ENCODE data around the gene CNPY1. TPM values are rescaled to one million over a fixed set of nuclear protein-coding genes. Genes with fewer than 3 reads are reported as not detected.

Gene CNPY1
- total and polyA plus RNA-seq, 5 donors, result not detected

DNA sequence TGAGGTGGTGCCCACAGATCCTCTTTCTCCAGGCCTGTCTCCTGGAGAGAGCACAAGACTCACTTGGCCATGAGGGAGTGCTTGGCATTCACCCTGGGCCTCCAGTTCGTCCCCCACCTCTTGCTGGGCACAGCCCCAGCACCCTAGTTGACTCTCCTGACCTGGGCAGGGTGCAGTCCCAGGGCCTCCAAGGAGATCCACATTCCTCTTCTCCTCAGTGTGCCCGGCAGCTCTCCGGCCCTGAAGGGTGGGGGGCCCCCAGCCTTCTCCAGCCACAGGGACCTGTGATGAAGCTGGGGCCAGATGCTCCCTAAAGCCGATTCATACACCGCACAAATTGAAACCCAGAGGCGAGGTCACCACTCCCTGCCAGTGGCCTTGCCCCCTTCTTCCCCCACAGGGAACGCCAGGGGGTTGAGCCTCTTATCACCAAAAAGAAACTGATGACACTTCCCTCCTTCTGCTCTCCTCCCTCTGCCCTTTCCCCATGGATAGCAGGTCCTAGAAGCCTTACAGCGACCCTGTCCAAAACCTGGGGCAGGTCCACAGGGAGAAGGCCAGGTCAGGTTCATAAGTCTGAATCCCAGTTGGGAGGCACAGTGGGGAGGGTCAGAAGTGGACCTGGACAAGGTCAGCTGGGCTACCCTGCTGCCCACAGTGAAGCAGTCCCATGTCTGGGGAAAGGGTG lies 85.3 kb downstream of the CNPY1 start:
- 14% methylated on average over 8 of the region's 8 CpGs for WGBS
- H3K27me3 ChIP-seq (ENCODE audit: control insufficient read depth, insufficient read depth), result no peaks in the 10 kb centered on the region
- H3K4me1 ChIP-seq (ENCODE audit: control insufficient read depth, insufficient read depth, low read length), result no peaks in the 10 kb centered on the region
- no peak overlapping the region for H3K27ac ChIP-seq (ENCODE audit: low read length)
- no peak overlapping the region for H3K4me3 ChIP-seq (ENCODE audit: low read length)
- DNase-seq, result no peak
- no peak for ATAC-seq
- intact Hi-C loops (cut with DNase I), result no loop called here
- no peaks in the 10 kb centered on the region for H3K9me3 ChIP-seq (ENCODE audit: control insufficient read depth, low read length)

GRCh38 chr7:155459700-155460461 lies 86.5 kb downstream of the CNPY1 start:
- Histone ChIP-seq H3K27me3 (ENCODE audit: control insufficient read depth, insufficient read depth) (no peaks in the 10 kb centered on the region), H3K9me3 (ENCODE audit: control insufficient read depth, low read length) (no peaks in the 10 kb centered on the region), H3K4me1 (ENCODE audit: control insufficient read depth, insufficient read depth, low read length) (no peaks in the 10 kb centered on the region), H3K27ac (ENCODE audit: low read length) (no peak overlapping the region), H3K4me3 (ENCODE audit: low read length) (no peak overlapping the region)
- 11% methylated on average over 34 of the region's 34 CpGs for WGBS
- DNase-seq (no peak), ATAC-seq (no peak)
- intact Hi-C loops (cut with DNase I), result no loop called here

- no peak for DNase-seq
- intact Hi-C loops (cut with DNase I), result no loop called here
- no peaks in the 10 kb centered on the region for H3K27me3 ChIP-seq (ENCODE audit: control insufficient read depth, insufficient read depth)
Measured at GRCh38 chr7:155458878-155459699, 87.3 kb downstream of the CNPY1 start.

DNA sequence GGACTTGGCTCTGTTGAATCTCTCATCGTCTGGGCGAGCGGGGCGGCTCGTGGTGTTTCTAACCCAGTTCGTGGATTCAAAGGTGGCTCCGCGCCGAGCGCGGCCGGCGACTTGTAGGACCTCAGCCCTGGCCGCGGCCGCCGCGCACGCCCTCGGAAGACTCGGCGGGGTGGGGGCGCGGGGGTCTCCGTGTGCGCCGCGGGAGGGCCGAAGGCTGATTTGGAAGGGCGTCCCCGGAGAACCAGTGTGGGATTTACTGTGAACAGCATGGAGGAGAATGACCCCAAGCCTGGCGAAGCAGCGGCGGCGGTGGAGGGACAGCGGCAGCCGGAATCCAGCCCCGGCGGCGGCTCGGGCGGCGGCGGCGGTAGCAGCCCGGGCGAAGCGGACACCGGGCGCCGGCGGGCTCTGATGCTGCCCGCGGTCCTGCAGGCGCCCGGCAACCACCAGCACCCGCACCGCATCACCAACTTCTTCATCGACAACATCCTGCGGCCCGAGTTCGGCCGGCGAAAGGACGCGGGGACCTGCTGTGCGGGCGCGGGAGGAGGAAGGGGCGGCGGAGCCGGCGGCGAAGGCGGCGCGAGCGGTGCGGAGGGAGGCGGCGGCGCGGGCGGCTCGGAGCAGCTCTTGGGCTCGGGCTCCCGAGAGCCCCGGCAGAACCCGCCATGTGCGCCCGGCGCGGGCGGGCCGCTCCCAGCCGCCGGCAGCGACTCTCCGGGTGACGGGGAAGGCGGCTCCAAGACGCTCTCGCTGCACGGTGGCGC lies 88.1 kb downstream of the CNPY1 start, which contains the start of gene EN2:
Gene EN2, plus strand, starts transcription at position 19 of the 767 bp plus-strand sequence. Its CDS starts 249 bp downstream, at position 268.
- peak in 1 of 3 donors; percentile 38 for DNase-seq
- H3K4me3 ChIP-seq (ENCODE audit: low read length), result peak within 1 kb of the TSS; percentile 82
- no peaks in the 10 kb centered on the region for H3K9me3 ChIP-seq (ENCODE audit: control insufficient read depth, low read length)
- WGBS, result 1% methylated on average over 105 of the region's 105 CpGs
- no peak for ATAC-seq
- no peaks in the 10 kb centered on the region for H3K27me3 ChIP-seq (ENCODE audit: control insufficient read depth, insufficient read depth)
- intact Hi-C loops (cut with DNase I), result no loop called here
- peaks cover 2% of the 10 kb centered on the region for H3K4me1 ChIP-seq (ENCODE audit: control insufficient read depth, insufficient read depth, low read length)
- no peak within 1 kb of the TSS for H3K27ac ChIP-seq (ENCODE audit: low read length)

More at GRCh38 chr7:155458878-155459699, 87.3 kb downstream of the CNPY1 start:
- WGBS, result 2% methylated on average over 68 of the region's 68 CpGs
- no peaks in the 10 kb centered on the region for H3K9me3 ChIP-seq (ENCODE audit: control insufficient read depth, low read length)
- H3K4me3 ChIP-seq (ENCODE audit: low read length), result peak overlapping the region; percentile 82
- no peak for ATAC-seq
- H3K27ac ChIP-seq (ENCODE audit: low read length), result no peak overlapping the region
- peaks cover 2% of the 10 kb centered on the region for H3K4me1 ChIP-seq (ENCODE audit: control insufficient read depth, insufficient read depth, low read length)

GRCh38 chr7:155457544-155458110 lies 88.7 kb downstream of the CNPY1 start:
- intact Hi-C loops (cut with DNase I), result no loop called here
- ATAC-seq (peak; percentile 8 to 30), DNase-seq (no peak)
- Histone ChIP-seq H3K4me3 (ENCODE audit: low read length) (peak overlapping the region; percentile 82), H3K4me1 (ENCODE audit: control insufficient read depth, insufficient read depth, low read length) (peaks cover 2% of the 10 kb centered on the region), H3K9me3 (ENCODE audit: control insufficient read depth, low read length) (no peaks in the 10 kb centered on the region), H3K27ac (ENCODE audit: low read length) (no peak overlapping the region), H3K27me3 (ENCODE audit: control insufficient read depth, insufficient read depth) (no peaks in the 10 kb centered on the region)
- WGBS, result 3% methylated on average over 98 of the region's 98 CpGs

- no peaks in the 10 kb centered on the region for H3K9me3 ChIP-seq (ENCODE audit: control insufficient read depth, low read length)
- ATAC-seq (peak; percentile 86 to 90), DNase-seq (peak; percentile 73 to 88 (median 85))
- H3K4me1 ChIP-seq (ENCODE audit: control insufficient read depth, insufficient read depth, low read length), result peaks cover 2% of the 10 kb centered on the region
- WGBS, result 2% methylated on average over 69 of the region's 69 CpGs
- intact Hi-C loops (cut with DNase I), result no loop called here
- no peak overlapping the region for H3K27ac ChIP-seq (ENCODE audit: low read length)
- H3K27me3 ChIP-seq (ENCODE audit: control insufficient read depth, insufficient read depth), result no peaks in the 10 kb centered on the region
- peak overlapping the region; percentile 82 for H3K4me3 ChIP-seq (ENCODE audit: low read length)
Measured at GRCh38 chr7:155456738-155457543, 89.4 kb downstream of the CNPY1 start.

GRCh38 chr7:155455776-155456737 lies 90.3 kb downstream of the CNPY1 start:
- H3K27ac ChIP-seq (ENCODE audit: low read length), result no peak overlapping the region
- ATAC-seq (no peak), DNase-seq (no peak)
- intact Hi-C loops (cut with DNase I), result no loop called here
- 8% methylated on average over 27 of the region's 27 CpGs for WGBS
- H3K4me1 ChIP-seq (ENCODE audit: control insufficient read depth, insufficient read depth, low read length), result peaks cover 2% of the 10 kb centered on the region
- no peaks in the 10 kb centered on the region for H3K9me3 ChIP-seq (ENCODE audit: control insufficient read depth, low read length)
- no peaks in the 10 kb centered on the region for H3K27me3 ChIP-seq (ENCODE audit: control insufficient read depth, insufficient read depth)
- H3K4me3 ChIP-seq (ENCODE audit: low read length), result peak overlapping the region; percentile 82

GRCh38 chr7:155455132-155455693 lies 91.1 kb downstream of the CNPY1 start:
- H3K4me3 ChIP-seq (ENCODE audit: low read length), result no peak overlapping the region
- ATAC-seq (no peak), DNase-seq (no peak)
- intact Hi-C loops (cut with DNase I), result no loop called here
- H3K4me1 ChIP-seq (ENCODE audit: control insufficient read depth, insufficient read depth, low read length), result peaks cover 2% of the 10 kb centered on the region
- H3K27ac ChIP-seq (ENCODE audit: low read length), result no peak overlapping the region
- WGBS, result 2% methylated on average over 15 of the region's 15 CpGs
- no peaks in the 10 kb centered on the region for H3K9me3 ChIP-seq (ENCODE audit: control insufficient read depth, low read length)
- no peaks in the 10 kb centered on the region for H3K27me3 ChIP-seq (ENCODE audit: control insufficient read depth, insufficient read depth)
